DMS153 treated with DMSO at 0.1 percent for 48 hours (cell line): ENCODE results near the gene FLT4.
"Not testable (repeated sequence)": the region's sequence is repeated elsewhere in the genome, so short reads cannot be mapped to it uniquely, and the experiment has no call there.

Experiments
- DNase-seq: peaks from one replicate; lab custom pipeline; 2025; ENCODE audit not compliant: unreplicated experiment; lab: John Stamatoyannopoulos, UW

The FLT4 gene

GRCh38 chr5:180670586-180671359 lies 21.4 kb upstream of the FLT4 start:
- peak; percentile 61 for DNase-seq

DNA sequence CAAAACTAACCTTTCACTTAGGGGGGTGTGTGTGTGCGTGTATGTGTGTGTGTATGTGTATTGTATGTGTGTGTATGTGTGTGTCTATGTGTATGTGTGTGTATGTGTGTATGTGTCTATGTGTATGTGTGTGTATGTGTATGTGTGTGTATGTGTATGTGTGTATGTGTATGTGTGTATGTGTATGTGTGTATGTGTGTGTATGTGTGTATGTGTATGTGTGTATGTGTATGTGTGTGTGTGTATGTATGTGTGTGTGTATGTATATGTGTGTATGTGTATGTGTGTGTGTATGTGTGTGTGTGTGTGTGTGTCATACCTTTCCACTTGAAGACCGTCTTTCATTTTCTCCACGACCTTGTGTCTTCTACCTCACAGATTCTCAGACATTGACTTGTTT lies 20.8 kb upstream of the FLT4 start:
- DNase-seq: no peak

DNA sequence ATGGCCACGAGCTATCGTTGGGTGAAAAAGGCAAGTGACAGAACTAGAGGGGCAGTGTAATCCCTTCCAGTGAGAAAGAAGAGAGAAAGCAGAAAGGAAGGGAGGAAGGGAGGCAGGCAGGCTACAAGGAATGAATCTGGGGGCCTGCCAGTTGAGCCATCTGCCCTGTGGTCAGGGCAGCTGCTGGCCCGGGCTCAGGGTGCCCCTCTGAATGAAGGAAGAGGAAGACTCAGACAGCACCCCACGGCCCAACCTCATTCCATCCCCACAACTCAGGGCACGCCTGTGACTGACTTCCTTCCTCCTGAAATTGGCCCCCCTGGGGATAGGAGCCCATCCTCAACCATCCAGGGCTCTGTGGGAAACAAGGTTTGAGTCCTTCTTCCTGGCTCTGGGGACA lies 20.3 kb upstream of the FLT4 start:
- DNase-seq: no peak

GRCh38 chr5:180668835-180669596 lies 19.6 kb upstream of the FLT4 start:
- DNase-seq: peak; percentile 8

DNA sequence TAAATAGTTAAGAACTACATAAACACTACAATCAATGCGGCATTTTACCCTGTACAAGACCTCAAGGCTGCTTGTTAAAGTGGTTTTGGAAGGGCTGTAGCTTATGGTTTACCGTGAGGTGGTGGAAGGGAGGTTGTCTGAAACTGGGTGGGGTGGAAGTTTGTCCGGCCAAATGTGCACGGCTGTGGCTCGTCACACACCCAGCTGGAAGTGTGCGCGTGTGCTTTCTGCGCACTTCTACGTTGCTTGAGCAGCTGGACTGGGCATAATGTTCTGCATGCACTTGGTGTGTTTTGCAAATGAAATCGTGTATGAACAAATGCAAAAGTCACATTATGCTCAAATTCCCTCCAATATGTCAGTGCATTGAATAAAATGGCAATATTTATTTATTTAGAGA lies 17.4 kb upstream of the FLT4 start:
- no peak for DNase-seq

GRCh38 chr5:180665682-180666404 lies 16.4 kb upstream of the FLT4 start:
- no peak for DNase-seq

GRCh38 chr5:180658774-180659564 lies 9.6 kb upstream of the FLT4 start:
- no peak for DNase-seq

GRCh38 chr5:180655243-180655642 lies 5.8 kb upstream of the FLT4 start:
- not testable (repeated sequence) for DNase-seq

- DNase-seq: no peak
Observed at GRCh38 chr5:180652771-180653170, 3.4 kb upstream of the FLT4 start.

DNA sequence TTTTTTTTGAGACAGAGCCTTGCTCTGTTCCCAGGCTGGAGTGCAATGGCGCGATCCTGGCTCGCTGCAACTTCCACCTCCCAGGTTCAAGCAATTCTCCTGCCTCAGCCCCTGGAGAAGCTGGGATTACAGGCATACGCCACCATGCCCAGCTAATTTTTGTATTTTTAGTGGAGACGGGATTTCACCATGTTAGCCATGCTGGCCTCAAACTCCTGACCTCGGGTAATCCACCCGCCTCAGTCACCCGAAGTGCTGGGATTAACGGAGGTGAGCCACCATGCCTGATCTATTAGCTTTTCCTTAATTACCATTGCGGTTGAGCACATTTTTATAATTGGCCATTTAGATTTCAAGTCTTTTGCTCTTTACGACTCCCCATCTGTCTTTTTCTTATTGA lies 2.9 kb upstream of the FLT4 start:
- no peak for DNase-seq

DNA sequence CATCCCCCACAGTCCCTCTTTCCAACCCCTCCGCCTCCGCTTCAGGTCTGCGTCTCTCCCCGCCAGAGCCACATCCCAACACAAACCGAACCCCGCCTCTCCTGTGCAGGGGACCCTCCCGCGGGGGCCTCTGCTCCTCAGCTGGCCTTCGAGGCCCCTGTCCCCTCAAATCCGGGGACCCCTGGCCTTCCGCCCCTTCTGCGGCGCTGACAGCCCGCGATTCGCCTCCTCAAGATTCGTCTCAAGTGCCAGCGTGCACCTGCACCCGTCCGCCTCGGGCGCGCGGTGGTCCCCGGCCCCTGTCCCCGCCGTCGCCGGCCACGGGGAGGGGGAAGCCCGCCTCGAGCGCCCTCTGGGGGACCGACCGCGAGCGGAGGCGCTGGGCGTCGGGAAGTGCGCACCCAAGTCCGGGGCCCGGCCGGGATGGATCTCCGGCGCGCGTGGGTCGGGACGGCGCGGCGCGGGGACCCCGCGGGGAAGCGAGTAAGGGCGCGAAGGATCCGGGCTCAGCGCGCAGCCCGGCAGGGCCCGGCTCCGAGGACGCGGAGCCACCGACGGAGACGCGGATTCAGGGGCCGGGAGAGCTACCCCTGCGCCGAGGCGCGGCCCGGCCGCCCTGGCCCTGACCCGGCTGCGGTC lies 623 bp downstream of the FLT4 start:
- no peak for DNase-seq

GRCh38 chr5:180647941-180648500 lies 1.4 kb downstream of the FLT4 start:
- DNase-seq: no peak

DNA sequence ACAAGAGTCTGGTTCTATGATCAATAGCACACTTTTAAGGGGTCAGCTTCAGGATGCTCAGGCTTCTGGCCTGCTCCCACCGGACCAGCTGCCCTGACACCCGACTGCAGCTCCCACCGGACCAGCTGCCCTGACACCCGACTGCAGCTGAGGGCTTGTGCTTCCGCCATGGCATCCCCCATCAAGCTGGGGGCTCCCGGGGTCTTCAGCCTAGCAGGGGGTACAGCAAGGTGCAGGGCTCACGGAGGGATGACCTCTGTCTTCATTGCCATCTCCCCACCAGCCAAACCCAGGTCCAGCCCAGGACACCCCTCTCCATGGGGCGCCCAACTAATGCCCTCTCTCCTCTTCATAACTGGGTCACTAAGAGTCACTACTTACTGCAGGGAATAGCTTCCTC lies 1.9 kb downstream of the FLT4 start:
- DNase-seq: no peak

- no peak for DNase-seq
Observed at GRCh38 chr5:180646963-180647305, 2.5 kb downstream of the FLT4 start.

- no peak for DNase-seq
Observed at GRCh38 chr5:180646289-180646962, 3.0 kb downstream of the FLT4 start.

- no peak for DNase-seq
Observed at GRCh38 chr5:180645274-180646204, 3.9 kb downstream of the FLT4 start.

- DNase-seq: no peak
Observed at GRCh38 chr5:180644825-180645273, 4.6 kb downstream of the FLT4 start.

GRCh38 chr5:180644129-180644824 lies 5.1 kb downstream of the FLT4 start:
- no peak for DNase-seq
